Esophagus squamous epithelium (tissue), 4 donors: ENCODE data around the gene OR9Q2.

Source experiments
- POLR2A ChIP-seq, 4 donors: fragments of 450-650 bp; IDR thresholded peaks; one replicate each; pipeline ENCODE4 v1.6.1; 2017; ENCODE audit warnings: antibody characterized with exemption in 4 of 4, mild to moderate bottlenecking in 4 of 4, moderate library complexity in 3 of 4
- TF ChIP-seq, protein P1 (sequence below), 6 experiments: fragments of 450-650 bp in 4 of 6; fragments of 200-600 bp in 2 of 6; sonication (generic) in 2 of 6; IDR thresholded peaks; one replicate each; pipeline ENCODE4 v1.5.1; 2016 to 2019; ENCODE audit warnings: antibody characterized with exemption in 6 of 6, mild to moderate bottlenecking in 4 of 6, moderate library complexity in 4 of 6

DNA sequence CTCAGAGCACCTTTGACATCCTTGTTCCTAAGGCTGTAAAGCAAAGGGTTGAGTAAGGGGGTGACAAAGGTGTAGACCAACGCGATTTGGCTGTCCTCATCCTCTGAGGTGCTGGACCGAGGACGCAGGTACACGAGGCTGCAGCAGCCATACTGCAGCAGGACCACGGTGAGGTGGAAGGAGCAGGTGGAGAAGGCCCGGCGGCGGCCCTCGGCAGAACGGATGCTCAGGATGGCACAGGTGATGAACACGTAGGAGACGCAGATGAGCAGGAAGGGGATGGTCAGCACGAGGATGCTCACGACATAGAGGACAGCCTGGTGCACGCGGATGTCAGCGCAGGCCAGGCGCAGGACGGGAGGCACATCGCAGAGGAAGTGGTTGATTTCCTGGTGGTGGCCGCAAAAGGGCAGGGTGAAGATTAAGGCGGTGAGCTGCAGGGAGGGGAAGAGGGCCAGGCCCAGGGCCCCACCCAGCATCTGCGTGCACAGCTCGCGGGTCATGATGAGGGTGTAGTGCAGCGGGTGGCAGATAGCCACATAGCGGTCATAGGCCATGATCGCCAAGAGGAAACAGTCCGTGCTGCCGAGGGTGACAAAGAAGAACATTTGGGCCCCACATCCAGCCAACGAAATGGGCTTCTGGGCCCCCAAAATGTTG is 39.2 kb downstream of the OR9Q2 start:
- no peak for TF ChIP-seq POLR2A (IDR thresholded peaks at IDR 0.05)
- TF ChIP-seq, protein P1, sequence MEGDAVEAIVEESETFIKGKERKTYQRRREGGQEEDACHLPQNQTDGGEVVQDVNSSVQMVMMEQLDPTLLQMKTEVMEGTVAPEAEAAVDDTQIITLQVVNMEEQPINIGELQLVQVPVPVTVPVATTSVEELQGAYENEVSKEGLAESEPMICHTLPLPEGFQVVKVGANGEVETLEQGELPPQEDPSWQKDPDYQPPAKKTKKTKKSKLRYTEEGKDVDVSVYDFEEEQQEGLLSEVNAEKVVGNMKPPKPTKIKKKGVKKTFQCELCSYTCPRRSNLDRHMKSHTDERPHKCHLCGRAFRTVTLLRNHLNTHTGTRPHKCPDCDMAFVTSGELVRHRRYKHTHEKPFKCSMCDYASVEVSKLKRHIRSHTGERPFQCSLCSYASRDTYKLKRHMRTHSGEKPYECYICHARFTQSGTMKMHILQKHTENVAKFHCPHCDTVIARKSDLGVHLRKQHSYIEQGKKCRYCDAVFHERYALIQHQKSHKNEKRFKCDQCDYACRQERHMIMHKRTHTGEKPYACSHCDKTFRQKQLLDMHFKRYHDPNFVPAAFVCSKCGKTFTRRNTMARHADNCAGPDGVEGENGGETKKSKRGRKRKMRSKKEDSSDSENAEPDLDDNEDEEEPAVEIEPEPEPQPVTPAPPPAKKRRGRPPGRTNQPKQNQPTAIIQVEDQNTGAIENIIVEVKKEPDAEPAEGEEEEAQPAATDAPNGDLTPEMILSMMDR (IDR thresholded peaks at IDR 0.05) = no peak
